Tibial nerve (tissue), 4 donors: ENCODE measurements around the gene RASAL1. TPM values are rescaled to one million over a fixed set of nuclear protein-coding genes. Genes with fewer than 3 reads are reported as not detected.

ENCODE experiments used
- DNase-seq, 2 donors: peaks; one replicate each; pipeline ENCODE4 v3.0.0-alpha.2; 2019; ENCODE audit warnings: low spot score in 2 of 2
- H3K27ac ChIP-seq, 4 donors: fragments of 200-600 bp; sonication (generic) in 3 of 4; one replicate each; pipeline ENCODE4 v1.5.1; 2017 to 2019; ENCODE audit warnings: mild to moderate bottlenecking in 1 of 4
- H3K27me3 ChIP-seq, 2 donors: fragments of 200-600 bp; sonication (generic) in 1 of 2; one replicate each; pipeline versions ENCODE4 v1.5.1 to v1.6.0; 2017 to 2019
- H3K36me3 ChIP-seq, 3 donors: fragments of 200-600 bp; sonication (generic); one replicate each; pipeline ENCODE4 v1.5.1; 2018 to 2019
- H3K4me1 ChIP-seq, 4 donors: fragments of 200-600 bp; sonication (generic) in 3 of 4; one replicate each; pipeline ENCODE4 v1.5.1; 2017 to 2019
- H3K4me3 ChIP-seq, 4 donors: fragments of 200-600 bp; sonication (generic) in 3 of 4; one replicate each; pipeline ENCODE4 v1.5.1; 2017 to 2019; ENCODE audit warnings: mild to moderate bottlenecking in 1 of 4, moderate library complexity in 1 of 4
- H3K9me3 ChIP-seq, 4 donors: fragments of 200-600 bp; sonication (generic) in 3 of 4; one replicate each; pipeline ENCODE4 v1.5.1; 2017 to 2019
- CTCF ChIP-seq, 5 experiments: fragments of 200-600 bp in 3 of 5; fragments of 450-650 bp in 2 of 5; sonication (generic) in 3 of 5; IDR thresholded peaks; one replicate each; pipeline ENCODE4 v1.5.1; 2016 to 2019; ENCODE audit warnings: antibody characterized with exemption in 5 of 5, mild to moderate bottlenecking in 3 of 5, moderate library complexity in 2 of 5
- EP300 ChIP-seq, 2 donors: sonication (generic); formaldehyde crosslinking; IDR thresholded peaks; one replicate each; pipeline ENCODE4 v1.6.1; 2017; ENCODE audit warnings: antibody characterized with exemption in 2 of 2, mild to moderate bottlenecking in 1 of 2
- POLR2A ChIP-seq, 2 donors: fragments of 450-650 bp; IDR thresholded peaks; one replicate each; pipeline ENCODE4 v1.6.1; 2017; ENCODE audit warnings: antibody characterized with exemption in 2 of 2, mild to moderate bottlenecking in 2 of 2, moderate library complexity in 2 of 2
- WGBS, 2 donors: methylation state at CpG; one replicate each; pipeline ENCODE4 v1.1.5; 2018; 5-methylcytosine and 5-hydroxymethylcytosine counted together
- total RNA-seq, 4 donors: library from RNA; depleted of rRNA; stranded (reverse); fragments of >200 nt; gene quantifications; one replicate each; pipeline ENCODE4 v1.1.0, GENCODE V29; 2016

The RASAL1 gene
- total RNA-seq, 4 donors from 2014 or later = 0.87 to 5.2 (median 3.3) TPM

GRCh38 chr12:113181975-113182374 is 46.4 kb upstream of the RASAL1 start:
- H3K36me3 ChIP-seq = peaks cover 0 to 49% (median 23%) of the 10 kb centered on the region in 3 donors
- peaks cover 0 to 31% (median 20%) of the 10 kb centered on the region in 4 donors for H3K4me1 ChIP-seq
- H3K4me3 ChIP-seq = no peak overlapping the region
- no peaks in the 10 kb centered on the region for H3K27me3 ChIP-seq
- 82 to 86% methylated on average over 3 of the region's 3 CpGs for WGBS, 2 donors
- peaks cover 0 to 6% (median 0%) of the 10 kb centered on the region in 4 donors for H3K9me3 ChIP-seq
- no peak for TF ChIP-seq CTCF (IDR thresholded peaks at IDR 0.05)
- no peak for TF ChIP-seq EP300 (IDR thresholded peaks at IDR 0.05)
- no peak for TF ChIP-seq POLR2A (IDR thresholded peaks at IDR 0.05)
- no peak for DNase-seq
- no peak overlapping the region for H3K27ac ChIP-seq

DNA sequence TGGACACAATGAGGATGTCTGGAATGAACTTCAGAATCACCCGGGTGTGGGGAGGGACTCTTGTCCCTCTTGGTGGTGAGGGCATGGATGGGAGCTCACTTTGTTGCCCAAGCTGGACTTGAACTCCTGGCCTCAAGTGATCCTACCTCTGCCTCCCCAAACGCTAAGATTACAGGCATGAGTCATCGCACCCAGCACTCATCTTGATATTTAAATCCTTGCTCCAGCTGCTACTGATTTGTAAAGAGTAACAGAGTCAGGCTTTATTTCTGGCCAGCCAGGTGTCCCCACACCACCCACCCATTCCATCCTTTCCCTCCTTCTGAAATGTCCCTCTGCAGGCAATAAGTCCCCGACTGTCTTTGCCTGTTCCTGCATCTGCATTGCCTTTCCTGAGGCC is 44.8 kb upstream of the RASAL1 start:
- no peaks in the 10 kb centered on the region for H3K27me3 ChIP-seq
- TF ChIP-seq CTCF (IDR thresholded peaks at IDR 0.05) (no peak), EP300 (IDR thresholded peaks at IDR 0.05) (no peak), POLR2A (IDR thresholded peaks at IDR 0.05) (no peak)
- peaks cover 0 to 65% (median 29%) of the 10 kb centered on the region in 3 donors for H3K36me3 ChIP-seq
- H3K27ac ChIP-seq = no peak overlapping the region
- peaks cover 0 to 7% (median 0%) of the 10 kb centered on the region in 4 donors for H3K9me3 ChIP-seq
- DNase-seq = no peak
- no peak overlapping the region for H3K4me3 ChIP-seq
- H3K4me1 ChIP-seq = peaks cover 0 to 20% (median 10%) of the 10 kb centered on the region in 4 donors
- 77 to 83% methylated on average over 4 of the region's 4 CpGs for WGBS, 2 donors

- peaks cover 0 to 78% (median 40%) of the 10 kb centered on the region in 3 donors for H3K36me3 ChIP-seq
- no peak overlapping the region for H3K4me3 ChIP-seq
- H3K27ac ChIP-seq = no peak overlapping the region
- TF ChIP-seq POLR2A (IDR thresholded peaks at IDR 0.05) = no peak
- H3K4me1 ChIP-seq = peaks cover 0 to 15% (median 5%) of the 10 kb centered on the region in 4 donors
- WGBS, 2 donors = 93% methylated on average over 12 to 14 of the region's 14 CpGs
- no peak for DNase-seq
- peaks cover 0 to 7% (median 0%) of the 10 kb centered on the region in 4 donors for H3K9me3 ChIP-seq
- H3K27me3 ChIP-seq = no peaks in the 10 kb centered on the region
These were observed 43.5 kb upstream of the RASAL1 start for GRCh38 chr12:113179023-113179422.

GRCh38 chr12:113174461-113175384 is 39.2 kb upstream of the RASAL1 start:
- peaks cover 7 to 100% (median 76%) of the 10 kb centered on the region in 3 donors for H3K36me3 ChIP-seq
- H3K4me1 ChIP-seq = no peaks in the 10 kb centered on the region
- H3K27me3 ChIP-seq = no peaks in the 10 kb centered on the region
- TF ChIP-seq POLR2A (IDR thresholded peaks at IDR 0.05) (no peak), CTCF (IDR thresholded peaks at IDR 0.05) (peak; percentile 86 to 100 (median 97))
- H3K4me3 ChIP-seq = no peak overlapping the region
- DNase-seq = peak; percentile 73 to 82
- peaks cover 0 to 7% (median 0%) of the 10 kb centered on the region in 4 donors for H3K9me3 ChIP-seq
- no peak overlapping the region for H3K27ac ChIP-seq
- 54 to 55% methylated on average over 29 to 31 of the region's 32 CpGs for WGBS, 2 donors

DNA sequence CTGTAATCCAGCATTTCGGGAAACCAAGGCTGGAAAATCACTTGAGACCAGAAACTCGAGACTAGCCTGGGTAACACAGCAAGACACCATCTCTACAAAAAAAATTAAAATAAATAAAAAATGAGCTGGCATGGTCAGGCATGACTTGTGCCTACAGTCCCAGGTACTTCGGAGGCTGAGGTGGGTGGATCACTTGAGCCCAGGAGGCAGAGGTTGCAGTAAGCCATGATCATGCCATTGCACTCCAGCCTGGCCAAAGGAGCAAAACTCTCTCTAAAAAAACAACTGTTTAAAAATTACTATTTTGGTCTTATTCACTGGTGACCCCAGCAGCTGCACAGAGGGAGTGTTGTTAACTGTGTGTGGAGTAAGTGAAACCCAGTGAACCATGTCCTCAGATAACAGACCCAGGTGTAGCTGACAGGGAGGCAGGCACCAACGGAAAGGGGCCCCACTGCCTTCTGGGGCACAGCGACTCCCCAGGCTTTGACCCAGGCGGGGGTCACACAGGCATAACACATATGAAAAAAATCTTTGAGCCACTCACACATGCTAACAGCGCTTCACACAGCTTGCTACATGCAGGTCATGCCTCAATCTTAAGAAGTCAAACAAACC is 37.6 kb upstream of the RASAL1 start:
- TF ChIP-seq CTCF (IDR thresholded peaks at IDR 0.05) = no peak
- Histone ChIP-seq H3K27me3 (no peaks in the 10 kb centered on the region), H3K36me3 (peaks cover 7 to 100% (median 67%) of the 10 kb centered on the region in 3 donors), H3K4me3 (no peak overlapping the region), H3K4me1 (no peaks in the 10 kb centered on the region), H3K9me3 (peaks cover 0 to 7% (median 0%) of the 10 kb centered on the region in 4 donors), H3K27ac (no peak overlapping the region)
- 87 to 90% methylated on average over 7 of the region's 7 CpGs for WGBS, 2 donors
- no peak for DNase-seq
